22Rv1 (cell line): ENCODE data around the gene PSIP1.

ENCODE experiments used
- CTCF ChIP-seq: fragments of 450-650 bp; IDR thresholded peaks from 2 replicates; pipeline ENCODE4 v1.5.1; 2017; ENCODE audit warnings: mild to moderate bottlenecking
- ZFX ChIP-seq: fragments of 450-650 bp; IDR thresholded peaks from 2 replicates; pipeline ENCODE4 v1.6.1; 2017; ENCODE audit warnings: antibody characterized with exemption, borderline replicate concordance

GRCh38 chr9:15444141-15444540, 66.6 kb downstream of the PSIP1 start:
- TF ChIP-seq CTCF (no peak), ZFX (no peak)
